GM12873 (cell line): ENCODE results near the gene MARCHF6.

Experiments
- CTCF ChIP-seq: IDR thresholded peaks from 2 replicates; pipeline ENCODE4 v1.5.1; 2012; ENCODE audit warnings: low read depth, mild to moderate bottlenecking, moderate library complexity, low read length, control low read depth; ENCODE audit not compliant: insufficient read depth; ENCODE audit errors: missing control alignments

Gene MARCHF6

GRCh38 chr5:10329820-10330481, 23.5 kb upstream of the MARCHF6 start:
- TF ChIP-seq CTCF = no peak

- no peak for TF ChIP-seq CTCF
Observed at GRCh38 chr5:10330511-10331230, 22.8 kb upstream of the MARCHF6 start.

- no peak for TF ChIP-seq CTCF
Observed at GRCh38 chr5:10331341-10331796, 22.1 kb upstream of the MARCHF6 start.

- no peak for TF ChIP-seq CTCF
Observed at GRCh38 chr5:10332301-10332700, 21.2 kb upstream of the MARCHF6 start.

GRCh38 chr5:10333154-10334006, 20.1 kb upstream of the MARCHF6 start:
- no peak for TF ChIP-seq CTCF

GRCh38 chr5:10334831-10335230, 18.7 kb upstream of the MARCHF6 start:
- TF ChIP-seq CTCF = no peak
